Endothelial cell of umbilical vein (primary cell): ENCODE data around the gene INPP5J.

Source experiments
- EZH2 ChIP-seq: IDR thresholded peaks from 2 replicates; pipeline ENCODE4 v1.6.1; 2012; ENCODE audit warnings: borderline replicate concordance, low read depth, mild to moderate bottlenecking, moderate library complexity, low read length, inconsistent platforms; ENCODE audit not compliant: severe bottlenecking
- GATA2 ChIP-seq: IDR thresholded peaks from 2 replicates; pipeline ENCODE4 v1.7.0; 2011; ENCODE audit warnings: low read depth, mild to moderate bottlenecking, moderate library complexity, mixed read lengths, low read length; ENCODE audit not compliant: insufficient read length, insufficient read depth
- JUN ChIP-seq: IDR thresholded peaks from 2 replicates; pipeline ENCODE4 v1.6.1; 2011; ENCODE audit warnings: borderline replicate concordance, low read depth; ENCODE audit not compliant: insufficient read length, insufficient read depth
- POLR2A ChIP-seq: IDR thresholded peaks from 2 replicates; pipeline ENCODE4 v1.6.1; 2012; ENCODE audit warnings: low read depth, mild to moderate bottlenecking, control low read depth, low read length
- POLR2AphosphoS5 ChIP-seq: IDR thresholded peaks from 2 replicates; pipeline ENCODE4 v1.6.1; 2012; ENCODE audit warnings: low read depth, mild to moderate bottlenecking, control low read depth, low read length, moderate library complexity; ENCODE audit not compliant: insufficient read depth
- TF ChIP-seq, protein P1 (sequence below), 2 donors: IDR thresholded peaks; 1 replicate in 1 of 2; 2 replicates in 1 of 2; pipeline ENCODE4 v1.5.1; 2011; ENCODE audit warnings: low read length in 2 of 2, mild to moderate bottlenecking in 2 of 2, moderate library complexity in 2 of 2, control low read depth in 1 of 2, inconsistent platforms in 1 of 2, low read depth in 1 of 2; ENCODE audit not compliant: insufficient read depth in 1 of 2; ENCODE audit errors: extremely low read depth in 1 of 2

GRCh38 chr22:31176923-31177322 is 54.2 kb downstream of the INPP5J start:
- TF ChIP-seq EZH2 (no peak), POLR2A (no peak), JUN (no peak), GATA2 (no peak), POLR2AphosphoS5 (no peak)
- TF ChIP-seq, protein P1, sequence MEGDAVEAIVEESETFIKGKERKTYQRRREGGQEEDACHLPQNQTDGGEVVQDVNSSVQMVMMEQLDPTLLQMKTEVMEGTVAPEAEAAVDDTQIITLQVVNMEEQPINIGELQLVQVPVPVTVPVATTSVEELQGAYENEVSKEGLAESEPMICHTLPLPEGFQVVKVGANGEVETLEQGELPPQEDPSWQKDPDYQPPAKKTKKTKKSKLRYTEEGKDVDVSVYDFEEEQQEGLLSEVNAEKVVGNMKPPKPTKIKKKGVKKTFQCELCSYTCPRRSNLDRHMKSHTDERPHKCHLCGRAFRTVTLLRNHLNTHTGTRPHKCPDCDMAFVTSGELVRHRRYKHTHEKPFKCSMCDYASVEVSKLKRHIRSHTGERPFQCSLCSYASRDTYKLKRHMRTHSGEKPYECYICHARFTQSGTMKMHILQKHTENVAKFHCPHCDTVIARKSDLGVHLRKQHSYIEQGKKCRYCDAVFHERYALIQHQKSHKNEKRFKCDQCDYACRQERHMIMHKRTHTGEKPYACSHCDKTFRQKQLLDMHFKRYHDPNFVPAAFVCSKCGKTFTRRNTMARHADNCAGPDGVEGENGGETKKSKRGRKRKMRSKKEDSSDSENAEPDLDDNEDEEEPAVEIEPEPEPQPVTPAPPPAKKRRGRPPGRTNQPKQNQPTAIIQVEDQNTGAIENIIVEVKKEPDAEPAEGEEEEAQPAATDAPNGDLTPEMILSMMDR (IDR thresholded peaks at IDR 0.05; ENCODE audit: extremely low read depth in 1 of 2, insufficient read depth in 1 of 2, low read depth in 1 of 2, low read length in 2 of 2), result no peak
